ENCODE data around the gene SLC6A1.

Gene SLC6A1

DNA sequence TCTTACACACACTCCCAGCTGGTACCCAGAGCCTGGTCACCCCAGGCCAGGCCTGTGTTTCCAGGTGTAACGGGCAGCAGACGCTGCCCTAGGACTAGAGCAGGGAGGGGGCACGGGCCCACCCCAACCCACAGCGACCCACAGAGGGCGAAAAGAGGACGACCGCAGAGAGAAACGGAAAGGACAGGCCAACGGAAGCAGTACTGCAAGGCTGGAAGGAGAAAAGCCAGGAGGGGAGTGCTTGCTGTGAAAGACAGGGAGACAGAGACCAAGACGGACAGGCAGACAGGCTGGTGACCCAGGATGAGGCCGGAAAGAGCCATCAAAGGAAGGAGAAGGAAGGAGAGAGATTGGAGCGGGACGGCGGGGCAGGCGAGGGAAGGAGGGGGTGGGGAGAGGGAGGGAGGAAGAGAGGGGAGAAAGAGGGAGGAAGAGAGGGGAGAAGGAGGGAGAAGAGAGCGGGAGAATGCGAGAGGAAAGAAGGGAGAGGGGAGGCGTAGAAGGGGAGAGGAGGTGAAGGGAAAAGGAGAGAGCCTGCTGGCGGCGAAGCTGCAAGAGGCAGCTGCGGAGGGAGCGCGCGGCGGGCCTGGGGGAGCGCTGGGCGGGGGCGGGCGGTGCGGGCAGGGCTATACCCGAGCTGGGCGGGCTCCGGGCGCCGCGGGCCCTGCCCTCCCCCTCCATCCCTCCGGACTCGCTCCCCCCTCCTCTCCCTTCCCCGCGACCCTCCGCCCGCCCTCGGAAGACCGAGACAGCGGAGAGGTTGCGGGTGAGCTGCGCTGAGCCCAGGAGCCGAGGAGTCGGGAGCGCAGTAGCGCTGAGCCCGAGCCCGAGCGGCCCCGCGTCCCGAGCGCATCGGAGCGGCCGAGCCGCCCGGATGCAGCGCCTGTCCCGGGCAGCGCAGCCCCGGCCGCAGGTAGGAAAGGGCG lies at the start of gene SLC6A1:
TSS of gene SLC6A1 (plus strand) at position 732 of the 926 bp plus-strand sequence. CDS start 24,464 bp downstream, outside the sequence.
- peak; percentile 16 for DNase-seq

GRCh38 chr3:10944866-10945265 lies 47.7 kb upstream of the SLC6A1 start:
- DNase-seq: no peak

GRCh38 chr3:10945683-10946287 lies 46.8 kb upstream of the SLC6A1 start:
- no peak for DNase-seq

DNA sequence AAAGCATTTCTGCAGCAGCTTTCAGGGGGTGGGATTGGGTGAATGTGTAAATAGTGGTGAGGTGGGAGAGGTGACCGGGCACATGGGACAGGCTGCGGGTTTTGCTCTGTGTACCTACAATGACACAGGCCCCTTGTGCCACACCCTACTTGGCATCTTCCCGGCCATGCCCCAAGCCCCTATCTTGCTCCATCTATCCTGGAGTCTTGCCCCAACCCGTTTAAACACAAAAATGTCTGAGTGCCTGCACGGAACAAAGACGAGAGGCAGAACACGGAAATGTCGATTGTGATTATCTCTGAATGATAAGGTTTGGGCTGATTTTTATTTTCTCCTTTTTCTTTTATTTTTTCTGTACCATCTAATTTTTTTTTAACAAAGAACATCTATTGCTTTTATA lies 46.0 kb upstream of the SLC6A1 start:
- no peak for DNase-seq

- no peak for DNase-seq
Observed at GRCh38 chr3:10948326-10948725, 44.2 kb upstream of the SLC6A1 start.

- no peak for DNase-seq
Observed at GRCh38 chr3:10949197-10949596, 43.4 kb upstream of the SLC6A1 start.

DNA sequence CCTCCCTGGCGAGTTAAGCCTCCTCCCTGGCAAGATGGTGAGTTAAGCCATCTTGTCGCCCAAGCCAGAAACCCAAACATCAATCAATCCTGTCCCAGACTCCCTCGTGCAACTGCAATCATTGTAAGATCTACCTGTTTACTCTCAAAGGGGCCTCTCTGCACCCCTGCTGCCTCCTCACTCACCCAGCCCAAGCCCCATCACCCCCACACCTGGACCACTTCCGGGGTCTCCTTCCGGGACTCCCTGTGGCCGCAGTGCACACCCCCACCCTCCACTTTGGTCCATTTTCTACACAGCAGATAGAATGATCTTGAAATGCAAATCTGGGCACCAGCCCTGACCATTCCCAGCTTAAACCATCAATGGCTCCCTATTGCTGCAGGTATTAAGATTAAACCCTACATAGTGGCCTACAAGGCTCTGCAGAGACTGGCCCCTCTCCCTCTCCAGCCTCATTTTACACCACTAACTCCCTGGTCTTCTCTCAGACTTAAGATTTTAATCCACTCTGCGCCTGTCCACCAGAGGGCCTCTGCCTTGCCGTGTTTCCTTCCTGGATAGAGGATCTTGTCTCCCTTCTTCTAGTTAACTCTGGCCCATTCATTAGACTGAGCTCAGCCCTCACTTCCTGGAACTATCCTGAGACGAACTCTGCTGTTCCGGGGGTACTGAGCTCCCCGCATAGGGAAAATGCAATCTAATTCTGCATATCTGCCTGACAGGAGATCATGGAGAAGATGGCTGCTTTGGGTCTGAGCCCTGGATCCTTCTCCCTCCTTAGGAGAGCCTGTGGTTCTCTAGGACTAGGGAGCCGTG lies 41.9 kb upstream of the SLC6A1 start:
- no peak for DNase-seq

DNA sequence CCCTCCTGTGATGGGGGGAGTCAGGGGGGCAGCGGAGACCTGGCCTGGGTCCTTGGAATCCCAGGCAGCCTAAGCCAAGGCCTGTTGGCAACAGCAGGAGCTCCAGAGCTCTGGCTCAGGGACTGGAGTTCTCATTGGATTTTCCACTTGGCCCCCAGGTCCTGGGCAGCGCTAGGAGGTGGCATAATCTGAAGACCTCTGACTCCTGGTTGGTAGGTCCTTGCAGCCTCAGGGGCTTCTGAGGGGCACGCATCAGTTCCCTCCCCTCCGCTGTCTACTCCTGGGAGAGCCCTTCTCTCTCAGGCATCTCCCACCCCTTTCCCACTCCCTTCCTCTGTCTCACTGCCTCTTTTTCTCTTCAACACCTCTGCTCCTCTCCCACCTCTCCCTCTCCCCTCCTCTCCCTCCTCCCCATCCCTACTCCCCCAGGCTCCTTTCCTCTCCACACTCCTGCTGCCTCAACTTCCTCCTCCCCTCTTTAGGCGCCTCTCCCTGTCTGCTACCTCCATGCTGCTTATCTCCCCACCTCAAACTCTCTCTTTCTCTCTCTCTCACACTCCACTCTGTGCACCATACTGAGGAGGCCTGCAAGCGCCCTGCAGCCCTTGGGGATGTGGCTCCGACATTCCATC lies 41.1 kb upstream of the SLC6A1 start:
- no peak for DNase-seq

GRCh38 chr3:10952525-10952924 lies 40.0 kb upstream of the SLC6A1 start:
- no peak for DNase-seq

DNA sequence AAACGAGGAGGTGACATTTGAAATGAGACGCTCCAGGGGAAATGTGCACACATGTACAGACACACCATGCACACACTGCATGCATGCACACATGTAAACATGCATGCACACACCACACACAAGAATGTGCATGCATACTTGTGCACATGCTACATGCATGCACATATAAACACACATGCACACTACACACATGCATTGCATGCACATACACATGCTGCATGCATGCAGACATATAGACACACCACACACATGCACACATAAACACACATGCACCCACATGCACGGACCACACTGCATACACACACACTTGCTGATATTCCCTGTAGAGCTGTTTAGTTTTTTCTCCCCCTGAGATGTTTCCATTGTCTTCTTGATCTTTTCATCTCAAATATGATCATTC lies 37.8 kb upstream of the SLC6A1 start:
- no peak for DNase-seq

DNA sequence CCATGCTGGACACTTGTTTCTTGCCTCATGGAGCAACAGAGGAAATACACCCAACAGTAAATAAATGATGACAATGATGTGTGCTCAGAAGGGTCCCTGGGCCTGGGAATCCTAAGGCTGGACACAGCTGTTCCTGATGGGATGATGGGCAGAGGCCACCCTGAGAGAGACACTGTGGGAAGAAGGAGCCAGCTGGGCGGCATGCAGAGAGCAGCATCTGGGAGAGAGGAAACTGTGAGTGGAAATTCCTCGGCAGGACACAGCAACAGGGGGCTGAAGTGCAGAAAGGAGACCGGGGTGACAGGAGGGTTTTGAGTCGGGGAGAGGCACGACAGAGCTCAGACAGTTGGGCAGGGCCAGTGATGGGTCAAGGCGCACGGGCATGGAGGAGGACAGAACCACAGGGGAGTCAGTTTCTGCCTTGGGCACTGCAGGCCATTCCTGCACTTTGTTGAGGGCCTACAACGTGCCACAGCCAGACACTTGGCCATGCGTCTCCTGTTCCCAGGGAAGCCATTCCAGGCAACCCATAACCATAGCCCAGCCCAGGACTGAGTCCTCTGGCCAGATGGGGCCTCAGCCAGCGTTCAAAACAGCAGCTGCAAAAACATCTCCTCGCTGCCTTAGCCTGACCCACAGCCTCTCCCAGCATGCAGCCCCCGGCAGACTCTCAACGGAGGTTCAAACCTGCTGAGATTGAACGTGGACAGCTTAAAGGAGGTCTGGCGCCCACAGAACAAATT lies 36.7 kb upstream of the SLC6A1 start:
- no peak for DNase-seq

DNA sequence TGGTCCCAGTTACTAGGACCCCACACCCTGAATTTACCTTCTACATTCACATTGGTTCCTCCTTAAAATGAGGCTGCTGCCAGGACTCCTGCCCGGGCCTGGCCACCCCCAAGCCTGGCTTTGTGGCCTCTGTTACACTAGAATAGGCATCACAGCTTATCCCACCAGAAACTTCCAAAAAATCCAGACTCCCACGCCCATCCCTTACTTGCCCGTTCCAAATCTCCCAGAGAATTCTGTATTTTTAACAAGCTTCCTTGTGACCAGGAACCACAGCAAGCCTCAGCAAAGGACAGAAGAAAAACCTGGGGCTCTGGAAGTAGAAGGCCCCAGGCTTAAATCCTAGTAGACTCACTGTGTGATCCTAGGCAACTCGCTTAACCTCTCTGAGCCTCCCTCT lies 36.0 kb upstream of the SLC6A1 start:
- DNase-seq: no peak

DNA sequence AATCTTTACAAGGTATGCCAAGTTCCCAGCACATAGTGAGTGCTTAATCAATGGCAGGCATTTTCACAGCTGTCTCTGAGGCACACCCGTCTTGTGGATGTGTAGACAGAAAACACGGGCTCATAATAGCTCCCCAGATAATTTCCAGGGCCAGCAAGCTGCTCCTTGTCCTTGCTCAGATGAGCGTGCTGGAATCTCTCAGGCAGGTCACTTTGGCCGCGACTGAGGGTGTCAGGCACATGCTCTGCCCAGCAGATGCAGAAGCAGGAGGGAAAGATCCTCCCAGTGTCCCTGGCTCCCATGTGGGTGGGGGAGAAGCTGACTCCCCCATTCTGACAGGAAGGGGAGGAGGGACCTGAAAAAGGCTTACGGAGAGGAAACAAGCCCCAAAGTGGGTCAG lies 35.6 kb upstream of the SLC6A1 start:
- DNase-seq: no peak

DNA sequence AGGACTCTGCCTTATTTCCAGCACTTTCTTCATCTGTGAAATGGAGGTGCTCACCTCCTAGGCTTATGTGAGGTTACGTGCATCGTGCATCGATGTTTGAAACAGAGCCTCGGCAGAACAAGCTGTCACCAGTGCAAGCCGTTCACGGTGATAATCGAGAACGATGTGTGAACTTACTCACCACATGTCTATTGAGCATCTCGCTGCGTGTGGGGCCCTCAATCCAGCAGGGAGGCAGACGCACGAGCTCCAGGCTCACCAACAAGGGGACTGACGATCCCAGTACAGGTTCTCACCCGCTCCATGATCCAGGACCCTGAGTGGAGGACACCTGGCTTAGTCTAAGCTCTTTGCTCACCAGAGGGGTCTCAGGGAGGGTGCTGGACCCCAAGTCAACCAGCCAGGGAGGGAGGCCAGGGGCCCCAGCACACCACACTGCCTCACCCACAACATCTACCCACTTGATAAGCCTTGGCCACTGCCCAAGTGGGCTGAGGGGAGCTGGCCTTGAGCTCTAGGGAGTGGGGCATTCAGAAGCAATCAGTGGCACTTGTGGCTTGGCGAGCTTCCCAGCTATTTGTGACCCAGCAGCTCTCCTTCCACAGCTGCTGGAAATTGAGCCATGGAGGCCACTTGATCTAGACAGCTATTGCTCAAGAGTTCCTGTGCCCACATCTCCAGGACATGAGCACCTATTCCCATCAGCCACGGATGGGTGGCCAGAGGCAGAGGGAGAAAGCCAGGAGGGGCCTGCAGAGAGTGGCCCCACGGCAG lies 34.4 kb upstream of the SLC6A1 start:
- DNase-seq: no peak

DNA sequence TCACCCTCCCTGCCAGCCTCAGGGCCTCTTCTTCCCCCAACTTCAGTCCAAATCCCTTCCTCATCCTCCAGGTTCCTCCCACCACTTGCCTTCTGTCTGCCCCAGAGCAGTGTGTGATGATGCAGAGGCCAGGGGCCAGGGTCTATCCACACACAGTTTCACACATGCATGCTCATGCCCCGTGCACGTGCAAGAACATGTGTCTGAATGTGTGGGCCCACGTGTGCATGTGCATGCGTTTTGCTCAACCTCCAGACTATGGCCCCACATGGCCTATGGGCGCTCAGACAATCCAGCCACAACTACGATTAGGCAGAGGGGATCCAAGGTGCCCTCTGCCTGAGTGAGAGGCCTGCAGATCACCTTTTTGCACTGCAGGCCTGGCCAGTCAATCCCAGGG lies 32.3 kb upstream of the SLC6A1 start:
- no peak for DNase-seq

- DNase-seq: no peak
Observed at GRCh38 chr3:10961921-10962320, 30.6 kb upstream of the SLC6A1 start.

GRCh38 chr3:10962481-10963036 lies 30.0 kb upstream of the SLC6A1 start:
- no peak for DNase-seq

GRCh38 chr3:10964537-10965167 lies 27.9 kb upstream of the SLC6A1 start:
- DNase-seq: no peak

DNA sequence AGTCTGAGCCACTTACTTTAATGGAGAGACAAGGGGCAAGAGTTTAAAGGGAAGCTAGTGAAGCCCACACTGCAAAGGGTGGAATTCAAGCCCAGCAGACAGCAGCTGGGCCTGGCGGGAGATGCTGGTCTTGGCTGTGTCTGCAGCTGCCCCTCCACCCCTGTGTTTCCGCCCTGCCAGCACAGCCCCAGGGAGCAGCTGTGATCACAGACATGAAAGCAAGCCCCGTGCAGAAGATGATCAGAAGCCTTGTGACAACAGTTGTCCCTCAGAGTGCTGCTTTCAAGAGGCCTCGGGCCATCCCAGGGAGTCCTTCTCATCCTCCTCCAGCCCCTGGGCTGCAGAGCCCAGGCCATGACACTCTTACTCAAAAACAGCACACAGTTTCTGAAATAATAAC lies 24.1 kb upstream of the SLC6A1 start:
- DNase-seq: no peak

DNA sequence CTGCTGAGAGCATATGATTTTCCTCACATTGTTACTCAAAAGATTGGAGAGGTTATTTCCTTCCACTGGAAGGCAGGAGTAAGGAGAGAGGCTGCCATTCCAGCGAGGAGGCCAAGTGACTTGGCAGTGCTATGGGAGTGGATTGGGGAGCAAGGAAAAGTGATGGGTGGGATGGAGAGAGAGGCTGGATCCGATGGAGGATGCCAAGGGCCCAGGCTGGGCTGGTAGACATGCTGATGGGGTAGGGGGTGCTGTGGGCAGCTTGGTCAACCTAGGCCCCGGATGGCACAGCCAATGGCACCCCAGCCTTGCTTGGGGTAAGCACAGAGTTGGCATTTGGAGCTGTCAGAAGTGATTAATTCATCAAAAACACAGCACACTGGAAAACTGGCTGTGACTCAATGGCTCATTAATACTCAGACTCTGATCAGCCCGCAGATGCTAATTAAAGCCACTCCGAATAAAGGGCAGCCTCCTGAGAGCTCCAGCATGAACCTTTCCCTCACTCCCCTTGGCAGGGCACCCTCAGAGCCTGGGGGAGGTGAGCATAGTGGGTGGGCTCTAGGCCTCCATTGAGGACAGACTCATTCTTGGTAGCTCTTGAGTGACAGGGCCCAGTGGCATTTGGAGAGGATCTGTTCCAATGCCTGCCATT lies 22.1 kb upstream of the SLC6A1 start:
- DNase-seq: no peak

Measured in NCI-H524 treated with DMSO at 0.1 percent for 48 hours (cell line).